Skeletal muscle cell (primary cell): Measurements from ENCODE around the gene SCAANT1.
A peak's percentile ranks its signal among the peaks of the same experiment; 100 is the strongest.

ENCODE experiments used
- DNase-seq: peaks from one replicate; pipeline ENCODE4 v3.0.0-alpha.2; 2010; ENCODE audit warnings: low read depth
- H3K4me3 ChIP-seq: 2 replicates; pipeline ENCODE4 v1.5.1; 2011; ENCODE audit warnings: low read depth, mild to moderate bottlenecking, control low read depth, low read length, moderate library complexity

Gene SCAANT1

DNA sequence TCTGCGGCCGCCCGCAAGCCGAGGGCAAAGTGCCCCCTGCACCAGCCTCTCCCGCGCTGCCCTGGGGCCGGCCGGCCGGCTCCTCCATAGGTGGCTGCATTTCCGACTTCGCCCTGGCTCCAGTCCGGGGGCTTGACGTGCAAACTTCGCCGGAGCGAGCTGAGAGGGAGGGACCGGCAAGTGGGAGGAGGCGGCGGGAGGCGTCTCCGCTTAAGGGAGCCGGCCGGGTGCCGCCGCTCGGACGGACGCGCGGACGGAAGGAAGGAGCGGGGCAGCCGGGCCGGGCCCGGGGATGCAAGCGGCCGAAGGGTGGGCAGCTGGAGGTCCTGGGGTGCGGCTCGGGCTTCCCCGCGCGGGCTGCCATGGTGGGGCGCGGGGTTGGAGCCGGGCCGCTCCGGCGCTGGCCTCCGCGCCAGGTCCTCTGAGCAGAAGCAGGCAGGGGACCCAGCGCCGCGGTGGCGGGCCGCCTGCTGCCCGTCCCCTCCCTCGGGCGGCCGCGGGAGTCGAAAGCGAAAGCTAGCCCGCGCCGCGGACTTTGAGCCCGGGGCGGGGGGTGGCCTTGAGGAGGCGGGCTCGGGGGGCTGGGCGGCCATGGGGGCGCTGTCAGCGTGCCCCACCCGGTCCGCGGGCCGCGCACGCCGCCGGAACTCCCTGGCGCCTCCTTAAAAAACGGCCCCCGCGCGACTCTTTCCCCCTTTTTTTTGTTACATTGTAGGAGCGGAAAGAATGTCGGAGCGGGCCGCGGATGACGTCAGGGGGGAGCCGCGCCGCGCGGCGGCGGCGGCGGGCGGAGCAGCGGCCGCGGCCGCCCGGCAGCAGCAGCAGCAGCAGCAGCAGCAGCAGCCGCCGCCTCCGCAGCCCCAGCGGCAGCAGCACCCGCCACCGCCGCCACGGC is at the start of gene SCAANT1:
SCAANT1 (minus strand) TSS at position 511 of the 895 bp plus-strand sequence.
- peak within 1 kb of the TSS; percentile 61 for H3K4me3 ChIP-seq
- peak; percentile 74 for DNase-seq

GRCh38 chr3:63961891-63962290 is 49.7 kb upstream of the SCAANT1 start:
- H3K4me3 ChIP-seq: no peak overlapping the region
- no peak for DNase-seq

DNA sequence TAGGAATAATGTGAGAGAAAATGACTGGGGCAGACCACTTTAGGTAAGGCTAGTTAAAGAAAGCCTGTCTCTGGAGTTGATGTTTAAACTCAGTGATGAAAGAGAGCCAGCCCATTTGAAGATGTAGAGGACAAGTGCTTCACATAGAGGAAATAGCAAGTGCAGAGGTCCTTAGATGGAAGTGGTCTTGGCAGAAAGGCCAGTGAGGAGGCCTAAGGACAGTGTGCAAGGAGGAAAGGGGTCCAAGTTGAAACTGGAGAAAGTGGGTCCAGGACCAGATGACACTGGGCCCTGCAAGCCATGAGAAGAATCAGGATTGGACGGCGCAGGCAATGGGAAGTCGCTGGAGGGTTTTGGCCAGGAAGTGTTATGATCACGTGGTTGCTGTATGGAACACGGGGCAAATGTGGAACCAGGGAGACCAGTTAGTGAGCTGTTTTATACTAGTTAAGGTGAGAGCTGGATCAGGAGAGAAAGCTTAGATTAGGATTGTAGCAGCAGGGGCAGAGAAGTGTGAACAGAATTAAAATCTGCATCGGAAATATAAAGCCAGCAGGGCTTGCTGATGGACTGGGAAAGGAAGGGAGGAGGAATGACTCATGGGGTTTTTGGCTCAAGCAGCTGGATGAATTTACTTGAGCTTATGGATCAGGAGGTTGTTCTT is 48.0 kb upstream of the SCAANT1 start:
- DNase-seq: no peak
- H3K4me3 ChIP-seq: peak overlapping the region; percentile 28

DNA sequence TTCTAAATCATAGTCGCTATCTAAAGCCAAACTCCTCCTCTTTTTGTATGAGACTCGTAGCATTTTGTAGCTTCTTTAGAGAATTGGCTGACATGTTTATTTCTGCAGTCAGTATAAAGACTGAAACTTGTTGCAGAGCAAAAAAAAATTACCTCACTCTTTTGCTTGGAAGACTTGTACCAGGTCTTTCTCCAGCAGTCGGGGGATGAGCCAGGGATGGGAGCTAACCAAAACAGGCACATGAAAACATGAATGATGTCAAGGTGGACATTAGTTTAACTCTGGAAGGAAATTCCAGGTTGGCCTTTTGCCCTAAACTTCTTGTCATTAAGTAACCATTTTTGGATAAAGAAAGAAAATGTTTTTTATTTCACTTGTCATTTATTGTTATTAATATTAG is 47.0 kb upstream of the SCAANT1 start:
- no peak for DNase-seq
- H3K4me3 ChIP-seq: no peak overlapping the region

- no peak for DNase-seq
Observed at GRCh38 chr3:63955830-63956545, 43.8 kb upstream of the SCAANT1 start.

DNA sequence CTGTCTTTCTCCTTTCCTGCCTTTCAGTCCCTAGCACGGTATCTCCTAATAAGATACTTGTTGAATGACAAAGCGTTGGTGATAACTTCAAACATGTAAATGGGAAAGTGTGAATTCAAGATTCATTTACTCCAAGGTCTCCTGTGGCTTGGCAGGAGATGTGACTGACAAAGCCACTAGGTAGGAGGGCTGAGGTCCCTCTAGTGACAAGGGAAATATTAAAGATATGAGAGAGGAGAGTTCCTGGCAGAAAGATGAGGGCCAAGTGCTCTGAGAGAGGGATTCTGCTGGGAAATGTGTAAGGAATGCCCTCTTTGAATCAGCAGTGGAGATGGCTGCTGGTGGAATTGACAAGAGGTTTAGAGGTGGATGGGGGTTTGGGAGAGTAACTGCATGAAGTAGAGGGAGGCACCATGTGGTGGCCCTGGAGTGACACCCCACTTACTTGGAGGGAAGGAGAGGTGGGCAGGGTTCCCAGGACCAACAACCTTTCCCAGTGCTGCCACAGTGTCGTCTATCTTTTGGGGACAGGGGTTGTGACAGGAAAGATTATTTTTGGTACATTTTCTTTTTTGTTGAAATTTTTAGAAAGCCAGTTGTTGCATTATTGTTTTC is 43.0 kb upstream of the SCAANT1 start:
- no peak for DNase-seq
- no peak overlapping the region for H3K4me3 ChIP-seq

More at GRCh38 chr3:63955830-63956545, 43.8 kb upstream of the SCAANT1 start:
- no peak overlapping the region for H3K4me3 ChIP-seq

GRCh38 chr3:63954182-63954581 is 42.0 kb upstream of the SCAANT1 start:
- DNase-seq: no peak
- H3K4me3 ChIP-seq: no peak overlapping the region

DNA sequence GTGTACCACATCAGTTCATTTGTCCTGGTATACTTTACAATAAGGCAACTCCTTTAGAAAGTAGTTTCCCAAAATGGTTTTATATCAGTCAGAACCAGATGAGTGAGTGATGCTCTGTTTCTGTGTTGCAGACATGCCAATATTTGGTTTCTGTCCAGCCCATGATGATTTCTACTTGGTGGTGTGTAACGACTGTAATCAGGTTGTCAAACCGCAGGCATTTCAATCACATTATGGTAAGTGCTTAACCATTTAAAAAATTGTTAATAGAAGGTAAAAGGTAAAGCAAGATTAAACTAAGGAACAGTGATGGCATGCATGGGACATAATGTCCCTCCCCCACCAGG is 40.0 kb upstream of the SCAANT1 start:
- no peak for DNase-seq
- no peak overlapping the region for H3K4me3 ChIP-seq

DNA sequence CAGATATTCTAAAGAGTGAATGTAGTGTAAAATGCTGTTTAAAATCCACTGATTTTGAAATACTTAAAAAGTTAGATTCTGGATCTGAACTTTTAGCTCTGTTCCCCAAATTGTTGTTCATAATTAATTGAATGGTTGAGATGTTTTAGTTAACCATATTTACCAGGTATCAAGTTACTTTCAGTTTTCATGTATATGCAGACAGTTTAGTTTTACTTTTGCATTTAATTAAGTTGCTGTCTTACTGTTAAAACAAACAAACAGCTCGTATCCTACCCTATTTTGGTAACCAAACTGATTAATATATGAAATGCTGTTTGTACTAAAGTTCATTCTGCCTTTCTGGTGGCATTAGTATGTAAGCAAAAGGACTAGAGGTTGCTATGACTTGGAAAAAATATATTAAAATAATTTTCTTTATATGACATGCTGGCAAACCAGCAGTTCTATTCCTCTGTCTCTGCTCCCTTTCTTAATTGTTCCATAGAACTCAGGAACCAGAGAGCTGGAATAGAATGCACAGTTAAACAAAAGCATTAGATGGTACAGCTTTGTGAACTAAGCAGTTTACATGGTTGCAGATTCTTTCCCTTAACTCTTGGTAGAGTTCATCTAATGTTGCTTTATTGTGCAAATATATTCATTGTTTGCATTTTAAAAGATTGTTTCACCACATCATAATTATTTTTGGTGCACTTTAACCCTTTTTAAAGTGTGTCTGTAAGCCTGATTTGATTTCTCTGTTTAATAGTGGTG is 39.5 kb upstream of the SCAANT1 start:
- no peak for DNase-seq
- H3K4me3 ChIP-seq: no peak overlapping the region

- DNase-seq: no peak
- no peak overlapping the region for H3K4me3 ChIP-seq
Observed at GRCh38 chr3:63950698-63951097, 38.5 kb upstream of the SCAANT1 start.

DNA sequence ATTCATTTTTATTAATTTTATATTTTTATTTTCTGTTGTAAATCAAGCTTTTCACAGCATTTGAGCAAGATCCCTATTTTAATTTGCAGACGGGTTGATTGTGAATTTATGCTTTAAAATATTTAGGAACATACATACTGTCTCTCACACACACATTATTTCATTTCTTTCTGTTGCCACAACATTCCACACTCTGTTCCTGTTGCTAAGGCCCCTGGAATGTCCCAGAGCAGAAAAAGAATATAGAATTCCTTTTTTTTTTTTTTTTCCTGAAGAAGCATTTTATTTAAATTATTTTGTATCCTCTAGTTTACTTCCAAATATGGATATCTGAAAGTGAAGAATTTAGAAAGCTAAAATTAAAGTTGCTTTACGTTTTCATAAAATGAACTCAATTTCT is 36.8 kb upstream of the SCAANT1 start:
- no peak overlapping the region for H3K4me3 ChIP-seq
- no peak for DNase-seq

GRCh38 chr3:63947594-63947993 is 35.4 kb upstream of the SCAANT1 start:
- DNase-seq: no peak
- H3K4me3 ChIP-seq: no peak overlapping the region

DNA sequence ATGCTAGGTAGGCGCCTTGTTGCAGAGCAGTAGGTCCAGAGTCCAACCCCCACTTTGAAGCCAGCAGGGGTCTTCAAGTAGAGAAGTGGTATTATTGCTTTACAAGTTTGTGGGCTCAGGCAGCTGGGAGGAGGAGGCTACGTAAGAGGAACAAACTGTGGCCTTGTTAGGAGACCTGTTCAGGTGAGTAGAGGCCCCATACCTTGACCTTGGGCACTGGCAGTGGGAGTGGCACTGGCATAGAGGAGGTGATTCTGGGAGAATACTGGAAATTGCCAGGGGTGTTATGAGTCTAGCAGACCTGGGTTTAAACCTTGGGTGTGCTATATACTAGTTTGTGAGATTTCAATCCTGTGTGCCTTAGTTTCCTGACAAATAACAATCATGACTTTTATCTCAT is 34.6 kb upstream of the SCAANT1 start:
- no peak overlapping the region for H3K4me3 ChIP-seq
- DNase-seq: no peak

- DNase-seq: no peak
- no peak overlapping the region for H3K4me3 ChIP-seq
Observed at GRCh38 chr3:63945558-63946096, 33.4 kb upstream of the SCAANT1 start.

- no peak for DNase-seq
- H3K4me3 ChIP-seq: no peak overlapping the region
Observed at GRCh38 chr3:63943678-63944077, 31.5 kb upstream of the SCAANT1 start.

DNA sequence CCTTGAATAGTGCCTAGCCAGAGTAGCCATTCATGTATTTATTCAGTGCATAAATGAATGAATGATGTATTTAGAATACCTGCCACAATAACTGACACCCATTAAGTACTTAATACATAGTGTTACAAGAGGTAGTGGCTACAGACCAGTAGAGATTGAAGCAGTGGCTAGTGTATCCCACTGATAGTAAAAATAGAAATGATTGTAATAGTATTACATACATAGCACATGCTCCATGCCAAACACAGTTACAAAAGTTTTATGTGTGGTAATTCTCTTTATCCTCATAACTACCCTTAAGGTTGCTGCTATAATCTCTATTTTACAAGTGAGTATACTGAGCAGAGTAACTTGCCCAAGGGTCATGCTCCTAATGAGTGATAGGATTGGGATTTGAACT is 30.3 kb upstream of the SCAANT1 start:
- DNase-seq: no peak
- no peak overlapping the region for H3K4me3 ChIP-seq

DNA sequence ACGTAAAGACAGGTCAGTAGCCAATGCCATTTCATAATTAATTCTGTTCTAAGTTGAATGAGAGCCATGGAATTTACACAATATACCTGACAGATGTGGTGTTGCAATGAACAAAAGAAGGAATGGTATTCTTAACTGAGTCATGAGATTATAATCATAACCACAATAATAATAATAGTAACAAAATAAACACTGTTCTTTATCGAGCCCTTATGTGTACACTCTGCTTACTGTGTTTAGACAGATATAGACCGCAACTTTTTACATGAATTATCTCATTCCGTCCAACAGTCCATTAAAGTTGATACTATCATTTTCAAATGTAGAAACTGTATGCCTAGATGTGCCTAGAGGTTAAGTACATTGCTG is 28.2 kb upstream of the SCAANT1 start:
- H3K4me3 ChIP-seq: no peak overlapping the region
- DNase-seq: no peak

DNA sequence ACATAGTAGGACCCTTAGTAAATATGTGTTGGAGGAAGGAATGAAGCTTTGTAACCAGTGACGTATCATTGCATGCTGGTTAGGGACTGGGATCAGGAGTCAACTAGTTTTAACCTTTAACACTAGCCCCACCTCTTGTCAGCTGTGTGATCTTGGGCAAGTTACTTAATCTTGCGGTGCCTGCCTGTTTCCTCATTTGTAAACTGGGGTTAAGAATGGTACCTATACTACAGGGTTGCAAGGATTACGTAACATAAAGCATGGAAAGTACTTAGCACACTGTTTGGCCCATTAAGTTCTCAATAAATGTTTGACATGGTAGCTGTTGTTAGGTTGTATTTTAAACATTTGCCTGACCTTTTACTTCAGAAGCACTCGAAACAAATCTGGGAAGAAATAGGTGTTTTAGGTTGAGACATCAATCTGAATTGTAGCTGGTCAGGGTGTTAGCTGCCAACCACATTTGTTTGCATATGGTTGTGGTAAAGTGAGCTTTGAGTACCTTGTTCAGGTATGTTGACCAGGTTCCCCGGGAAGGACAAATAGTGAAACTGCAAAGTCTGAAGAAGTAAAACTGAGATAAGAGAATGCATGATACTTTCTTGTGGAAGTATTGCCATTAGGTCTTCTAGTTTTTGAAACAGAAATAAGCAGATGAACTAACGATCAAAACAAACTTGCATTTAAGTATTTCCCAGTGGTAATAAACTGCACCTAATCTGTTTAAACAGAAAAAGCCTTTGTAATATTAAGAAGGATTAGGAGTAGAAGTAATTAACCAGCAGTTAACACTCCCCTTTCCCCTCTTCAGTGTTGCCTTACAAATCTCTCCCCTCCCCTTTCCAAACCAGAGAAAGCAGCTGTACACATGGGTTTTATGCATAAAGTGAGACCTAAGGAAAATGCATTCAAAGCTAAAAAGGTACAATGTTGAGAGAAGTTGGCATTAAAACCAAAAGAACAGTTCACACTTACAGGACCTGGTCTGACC is 25.8 kb upstream of the SCAANT1 start:
- DNase-seq: no peak
- H3K4me3 ChIP-seq: no peak overlapping the region
